Left ventricle myocardium inferior (tissue), 1 donor: Measurements from ENCODE around the gene ADAMTS15. TPM values are rescaled to one million over a fixed set of nuclear protein-coding genes. Genes with fewer than 3 reads are reported as not detected.
"Not testable (repeated sequence)": the region's sequence is repeated elsewhere in the genome, so short reads cannot be mapped to it uniquely, and the experiment has no call there.

Experiments used
- DNase-seq: peaks from one replicate; pipeline ENCODE4 v3.0.0-alpha.2; 2020
- H3K27ac ChIP-seq: fragments of 200-600 bp; replicated peaks from 2 replicates; pipeline ENCODE4 v1.8.0; 2021
- H3K27me3 ChIP-seq: fragments of 200-600 bp; 2 replicates; pipeline ENCODE4 v1.8.0; 2021; ENCODE audit warnings: low read depth
- H3K36me3 ChIP-seq: fragments of 200-600 bp; 2 replicates; pipeline ENCODE4 v1.8.0; 2021
- H3K4me1 ChIP-seq: fragments of 200-600 bp; 2 replicates; pipeline ENCODE4 v1.8.0; 2021
- H3K4me3 ChIP-seq: fragments of 200-600 bp; 2 replicates; pipeline ENCODE4 v1.8.0; 2021; ENCODE audit warnings: mild to moderate bottlenecking, moderate library complexity
- H3K9me3 ChIP-seq: fragments of 200-600 bp; replicated peaks from 2 replicates; pipeline ENCODE4 v1.8.0; 2021
- intact Hi-C: fragments of 100-400 bp; cut with micrococcal nuclease; formaldehyde crosslinking; loops from one replicate; pipeline ENCODE4 v1.11.0; 2022
- total RNA-seq: library from RNA; stranded (reverse); fragmentation: NEBNext Ultra II Directional; extraction: Animal tissue kit (Norgen Biotek cat#: 25700); gene quantifications from one replicate; pipeline ENCODE4 v1.2.1, GENCODE V29; 2021
- TF ChIP-seq, protein P1 (sequence below): fragments of 200-600 bp; IDR thresholded peaks from 2 replicates; pipeline ENCODE4 v1.8.0; 2021; ENCODE audit warnings: antibody characterized with exemption, mild to moderate bottlenecking, borderline replicate concordance
- donor health status: DM: no; HTN: yes; CAD: no; lungs with severe emphysema.

The ADAMTS15 gene
- total RNA-seq, 1 donor from 2014 or later: 22.9 TPM

- no peak for DNase-seq
- intact Hi-C loops: loop anchor here (10.0 kb wide), 2 partner anchors 297 to 457 kb away; no protein-coding TSS in a partner anchor
- H3K4me3 ChIP-seq: no peak overlapping the region
- peaks cover 8% of the 10 kb centered on the region for H3K9me3 ChIP-seq
- no peak overlapping the region for H3K27ac ChIP-seq
- TF ChIP-seq, protein P1, sequence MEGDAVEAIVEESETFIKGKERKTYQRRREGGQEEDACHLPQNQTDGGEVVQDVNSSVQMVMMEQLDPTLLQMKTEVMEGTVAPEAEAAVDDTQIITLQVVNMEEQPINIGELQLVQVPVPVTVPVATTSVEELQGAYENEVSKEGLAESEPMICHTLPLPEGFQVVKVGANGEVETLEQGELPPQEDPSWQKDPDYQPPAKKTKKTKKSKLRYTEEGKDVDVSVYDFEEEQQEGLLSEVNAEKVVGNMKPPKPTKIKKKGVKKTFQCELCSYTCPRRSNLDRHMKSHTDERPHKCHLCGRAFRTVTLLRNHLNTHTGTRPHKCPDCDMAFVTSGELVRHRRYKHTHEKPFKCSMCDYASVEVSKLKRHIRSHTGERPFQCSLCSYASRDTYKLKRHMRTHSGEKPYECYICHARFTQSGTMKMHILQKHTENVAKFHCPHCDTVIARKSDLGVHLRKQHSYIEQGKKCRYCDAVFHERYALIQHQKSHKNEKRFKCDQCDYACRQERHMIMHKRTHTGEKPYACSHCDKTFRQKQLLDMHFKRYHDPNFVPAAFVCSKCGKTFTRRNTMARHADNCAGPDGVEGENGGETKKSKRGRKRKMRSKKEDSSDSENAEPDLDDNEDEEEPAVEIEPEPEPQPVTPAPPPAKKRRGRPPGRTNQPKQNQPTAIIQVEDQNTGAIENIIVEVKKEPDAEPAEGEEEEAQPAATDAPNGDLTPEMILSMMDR: no peak
- peaks cover 16% of the 10 kb centered on the region for H3K4me1 ChIP-seq
- H3K27me3 ChIP-seq: no peaks in the 10 kb centered on the region
- H3K36me3 ChIP-seq: no peaks in the 10 kb centered on the region
Measured at GRCh38 chr11:130437848-130438247, 10.6 kb upstream of the ADAMTS15 start.

DNA sequence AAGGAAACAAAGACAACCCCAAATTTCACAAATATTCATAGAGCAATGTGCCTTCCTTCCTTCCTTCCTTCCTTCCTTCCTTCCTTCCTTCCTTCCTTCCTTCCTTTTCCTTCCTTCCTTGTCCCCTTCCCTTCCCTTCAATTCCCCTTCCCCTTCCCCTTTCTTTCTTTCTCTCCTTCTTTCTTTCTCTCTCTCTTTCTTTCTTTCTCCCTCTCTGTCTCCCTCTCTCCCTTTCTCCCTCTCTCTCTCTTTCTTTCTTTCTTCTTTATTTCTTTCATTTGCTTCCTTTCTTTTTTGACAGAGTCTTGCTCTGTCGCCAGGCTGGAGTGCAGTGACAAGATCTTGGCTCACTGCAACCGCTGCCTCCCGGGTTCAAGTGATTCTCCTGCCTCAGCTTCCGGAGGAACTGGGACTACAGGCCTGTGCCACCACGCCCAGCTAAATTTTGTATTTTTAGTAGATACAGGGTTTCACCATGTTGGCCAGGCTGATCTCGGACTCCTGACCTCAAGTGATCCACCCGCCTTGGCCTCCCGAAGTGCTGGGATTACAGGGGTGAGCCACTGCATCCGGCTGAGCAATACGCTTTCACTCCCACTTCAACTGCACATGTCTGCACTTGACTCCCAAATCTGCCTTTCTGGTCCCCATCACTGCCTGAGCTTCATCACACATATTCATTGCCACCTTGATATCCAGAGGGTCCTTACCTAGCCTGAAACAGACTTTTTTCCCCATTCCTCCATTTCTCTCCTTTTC lies 9.9 kb upstream of the ADAMTS15 start:
- H3K9me3 ChIP-seq, H3K27me3 ChIP-seq, H3K27ac ChIP-seq, H3K36me3 ChIP-seq, H3K4me3 ChIP-seq, DNase-seq: not testable (repeated sequence)
- H3K4me1 ChIP-seq: peaks cover 16% of the 10 kb centered on the region
- intact Hi-C loops: loop anchor here (10.0 kb wide), 2 partner anchors 296 to 456 kb away; no protein-coding TSS in a partner anchor

GRCh38 chr11:130439160-130439519 lies 9.3 kb upstream of the ADAMTS15 start:
- DNase-seq: no peak
- Histone ChIP-seq H3K27ac (no peak overlapping the region), H3K4me1 (peaks cover 15% of the 10 kb centered on the region), H3K27me3 (no peaks in the 10 kb centered on the region), H3K4me3 (no peak overlapping the region), H3K36me3 (no peaks in the 10 kb centered on the region), H3K9me3 (peaks cover 8% of the 10 kb centered on the region)
- intact Hi-C loops: loop anchor here (10.0 kb wide), 2 partner anchors 296 to 456 kb away; no protein-coding TSS in a partner anchor
- TF ChIP-seq, protein P1: no peak

- intact Hi-C loops: loop anchor here (10.0 kb wide), 3 partner anchors 165 to 455 kb away; no protein-coding TSS in a partner anchor
- H3K9me3 ChIP-seq: peaks cover 8% of the 10 kb centered on the region
- no peak overlapping the region for H3K27ac ChIP-seq
- H3K27me3 ChIP-seq: no peaks in the 10 kb centered on the region
- H3K4me3 ChIP-seq: no peak overlapping the region
- no peak for DNase-seq
- peaks cover 12% of the 10 kb centered on the region for H3K4me1 ChIP-seq
- no peaks in the 10 kb centered on the region for H3K36me3 ChIP-seq
- TF ChIP-seq, protein P1: no peak
Measured at GRCh38 chr11:130439876-130440275, 8.6 kb upstream of the ADAMTS15 start.

- no peak overlapping the region for H3K27ac ChIP-seq
- no peaks in the 10 kb centered on the region for H3K4me1 ChIP-seq
- TF ChIP-seq, protein P1: no peak
- no peaks in the 10 kb centered on the region for H3K36me3 ChIP-seq
- H3K4me3 ChIP-seq: no peak overlapping the region
- intact Hi-C loops: loop anchor here (10.0 kb wide), 1 partner anchor 163 kb away; no protein-coding TSS in a partner anchor
- peaks cover 8% of the 10 kb centered on the region for H3K9me3 ChIP-seq
- no peak for DNase-seq
- H3K27me3 ChIP-seq: no peaks in the 10 kb centered on the region
Measured at GRCh38 chr11:130441719-130442118, 6.7 kb upstream of the ADAMTS15 start.

DNA sequence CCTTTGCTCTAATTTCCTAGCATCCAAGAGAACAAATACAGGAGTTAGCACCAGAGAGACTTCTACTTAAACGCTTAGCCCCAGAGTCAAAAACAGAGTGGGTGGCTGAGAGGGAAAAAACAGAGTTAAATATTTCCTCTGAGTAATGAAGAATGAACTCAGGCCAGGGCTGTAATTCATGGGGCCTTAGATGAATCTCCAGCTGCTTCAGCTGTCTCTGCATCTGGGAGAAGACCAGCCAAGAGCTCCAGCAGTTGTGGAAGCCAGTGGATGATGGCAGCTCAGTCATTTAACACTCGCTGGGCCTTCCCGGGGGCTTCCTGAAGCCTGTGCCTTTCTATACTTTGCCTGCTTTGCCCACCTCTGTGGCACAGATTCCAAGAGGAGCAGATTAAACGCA lies 5.7 kb upstream of the ADAMTS15 start:
- no peak for DNase-seq
- no peak overlapping the region for H3K4me3 ChIP-seq
- peaks cover under 1% of the 10 kb centered on the region for H3K4me1 ChIP-seq
- H3K36me3 ChIP-seq: no peaks in the 10 kb centered on the region
- H3K9me3 ChIP-seq: peaks cover 8% of the 10 kb centered on the region
- no peaks in the 10 kb centered on the region for H3K27me3 ChIP-seq
- TF ChIP-seq, protein P1: no peak
- H3K27ac ChIP-seq: peak overlapping the region; percentile 11
- intact Hi-C loops: loop anchor here (10.0 kb wide), 1 partner anchor 162 kb away; no protein-coding TSS in a partner anchor
